HepG2 (cell line): ENCODE measurements around the gene TWNK. TPM values are rescaled to one million over a fixed set of nuclear protein-coding genes. Genes with fewer than 3 reads are reported as not detected.

Experiments
- ATAC-seq: fragments of 200-7000 bp; cut with Tn5 transposase; 3 replicates; pipeline ENCODE4 v1.9.1; 2020; ENCODE audit warnings: mild to moderate bottlenecking, moderate library complexity
- BruUV-seq: library from RNA; stranded (reverse); fragments of 400-500 nt; replicated peaks from 2 replicates; lab custom pipeline; 2021; lab: Mats Ljungman, UMichigan
- CTCF ChIA-PET: fragments of 300-600 bp; formaldehyde crosslinking; extraction: SDS; loops from one replicate; lab custom pipeline; 2021; ENCODE audit warnings: low total read pairs, inconsistent platforms, low intra/inter-chr PET ratio; lab: Yijun Ruan, JAX
- POLR2A ChIA-PET: fragments of 350-600 bp; sonication (Branson Sonifier 250); formaldehyde crosslinking; loops from one replicate; lab custom pipeline; 2020; ENCODE audit warnings: antibody characterized with exemption, inconsistent platforms; lab: Yijun Ruan, JAX
- DNase-seq: peaks from one replicate; pipeline ENCODE4 v3.0.0-alpha.2; 2015; ENCODE audit warnings: low spot score
- FAIRE-seq: peaks from 3 replicates; lab custom pipeline; 2011; peaks lifted over from hg19 to GRCh38; lab: Jason Lieb, UNC
- H2AFZ ChIP-seq: one replicate; pipeline ENCODE4 v1.6.1; 2011; ENCODE audit warnings: low read length, inconsistent platforms
- H3K27ac ChIP-seq: fragments of 300-600 bp; 3 replicates; pipeline ENCODE4 v1.8.0; 2011; ENCODE audit warnings: mixed run types, mild to moderate bottlenecking, mixed read lengths, low read length, inconsistent platforms; ENCODE audit not compliant: insufficient read depth; ENCODE audit errors: extremely low read length
- H3K27me3 ChIP-seq, 2 experiments: fragments of 200-600 bp in 1 of 2; 2 replicates in 1 of 2; 3 replicates in 1 of 2; pipeline versions ENCODE4 v1.6.0 to v1.8.0; 2011; ENCODE audit warnings: low read length in 2 of 2, mild to moderate bottlenecking in 2 of 2, moderate library complexity in 2 of 2, inconsistent platforms in 1 of 2; ENCODE audit not compliant: insufficient read depth in 2 of 2, control insufficient read depth in 1 of 2
- H3K36me3 ChIP-seq, 2 experiments: fragments of 200-600 bp in 1 of 2; replicated peaks in 1 of 2; 2 replicates in 1 of 2; 3 replicates in 1 of 2; pipeline versions ENCODE4 v1.5.1 to v1.8.0; 2011; ENCODE audit warnings: low read length in 2 of 2, inconsistent platforms in 1 of 2; ENCODE audit not compliant: insufficient read depth in 2 of 2, control insufficient read depth in 1 of 2
- H3K4me1 ChIP-seq: 2 replicates; pipeline ENCODE4 v1.5.1; 2012; ENCODE audit warnings: low read length, inconsistent platforms; ENCODE audit not compliant: insufficient read depth
- H3K4me2 ChIP-seq: 2 replicates; pipeline ENCODE4 v1.6.0; 2011; ENCODE audit warnings: low read depth, low read length, inconsistent platforms
- H3K4me3 ChIP-seq, 3 experiments: fragments of 200-600 bp in 1 of 3; sonication (generic), shearing (Covaris generic) in 1 of 3; replicated peaks in 1 of 3; 2 replicates each; pipeline ENCODE4 v1.5.1; 2011 to 2016; ENCODE audit warnings: low read length in 3 of 3, inconsistent platforms in 2 of 3, low read depth in 2 of 3, mild to moderate bottlenecking in 2 of 3, control low read depth in 1 of 3, mixed read lengths in 1 of 3; ENCODE audit not compliant: insufficient read depth in 1 of 3
- H3K79me2 ChIP-seq: one replicate; pipeline ENCODE4 v1.6.1; 2011; ENCODE audit warnings: low read length, inconsistent platforms; ENCODE audit not compliant: insufficient read depth
- H3K9ac ChIP-seq: 2 replicates; pipeline ENCODE4 v1.6.0; 2011; ENCODE audit warnings: mild to moderate bottlenecking, low read depth, low read length, inconsistent platforms; ENCODE audit not compliant: insufficient read depth
- H3K9me3 ChIP-seq: 2 replicates; pipeline ENCODE4 v1.5.1; 2012; ENCODE audit warnings: mild to moderate bottlenecking, low read length
- H4K20me1 ChIP-seq: 2 replicates; pipeline ENCODE4 v1.6.0; 2011; ENCODE audit warnings: inconsistent platforms, mild to moderate bottlenecking, low read length, moderate library complexity; ENCODE audit not compliant: insufficient read depth
- CSRNP1 ChIP-seq: sonication (generic); formaldehyde crosslinking; IDR thresholded peaks from 2 replicates; pipeline ENCODE4 v1.8.1; 2023; ENCODE audit warnings: mild to moderate bottlenecking, missing genetic modification reagents
- FOXO4 ChIP-seq: sonication (generic); formaldehyde crosslinking; conservative IDR thresholded peaks from 2 replicates; pipeline ENCODE4 v1.8.1; 2023; ENCODE audit warnings: missing genetic modification reagents
- GATAD1 ChIP-seq: IDR thresholded peaks from 2 replicates; pipeline ENCODE4 v1.6.1; 2016; ENCODE audit warnings: missing genetic modification reagents, missing compliant biosample characterization
- HMG20A ChIP-seq: IDR thresholded peaks from 2 replicates; pipeline ENCODE4 v1.6.1; 2016; ENCODE audit warnings: borderline replicate concordance
- JUN ChIP-seq: sonication (generic); formaldehyde crosslinking; IDR thresholded peaks from 2 replicates; pipeline ENCODE4 v1.4.0; 2020; ENCODE audit warnings: mild to moderate bottlenecking, missing genetic modification reagents
- MNT ChIP-seq: fragments of 450-650 bp; IDR thresholded peaks from 2 replicates; pipeline ENCODE4 v1.6.1; 2016
- SRF ChIP-seq: IDR thresholded peaks from 2 replicates; pipeline ENCODE4 v1.6.1; 2011; ENCODE audit warnings: mild to moderate bottlenecking, low read depth, low read length, moderate library complexity
- TCF12 ChIP-seq, 2 experiments: fragments of 450-650 bp in 1 of 2; sonication (generic) in 1 of 2; formaldehyde crosslinking in 1 of 2; IDR thresholded peaks; 2 replicates each; pipeline versions ENCODE4 v1.6.1 to v1.8.0; 2017 to 2022; ENCODE audit warnings: antibody characterized with exemption in 1 of 2, mild to moderate bottlenecking in 1 of 2, missing genetic modification reagents in 1 of 2, moderate library complexity in 1 of 2
- TMF1 ChIP-seq: sonication (generic); formaldehyde crosslinking; IDR thresholded peaks from 2 replicates; pipeline ENCODE4 v1.8.1; 2022; ENCODE audit warnings: low read depth, missing genetic modification reagents
- ZBTB3 ChIP-seq: sonication (generic); formaldehyde crosslinking; IDR thresholded peaks from 2 replicates; pipeline ENCODE4 v1.4.0; 2020; ENCODE audit warnings: low read depth, mild to moderate bottlenecking, moderate library complexity, missing genetic modification reagents, borderline replicate concordance
- ZNF282 ChIP-seq: fragments of 450-650 bp; IDR thresholded peaks from 2 replicates; pipeline ENCODE4 v1.6.1; 2018; ENCODE audit not compliant: partially characterized antibody
- ZNF670 ChIP-seq: sonication (generic); formaldehyde crosslinking; IDR thresholded peaks from 2 replicates; pipeline ENCODE4 v1.8.0; 2022; ENCODE audit warnings: mild to moderate bottlenecking, missing genetic modification reagents, borderline replicate concordance
- ZNF761 ChIP-seq: sonication (generic); formaldehyde crosslinking; conservative IDR thresholded peaks from 2 replicates; pipeline ENCODE4 v1.4.0; 2020; ENCODE audit warnings: mild to moderate bottlenecking, missing genetic modification reagents
- WGBS: methylation state at CpG from one replicate; pipeline ENCODE4 v1.1.6; 2017; ENCODE audit warnings: low lambda C conversion rate; 5-methylcytosine and 5-hydroxymethylcytosine counted together
- in situ Hi-C: cut with HindIII; loops from 2 replicates; pipeline ENCODE4 v1.10.0; 2017; ENCODE audit warnings: low pct_unique_long_range_greater_than_20kb; ENCODE audit not compliant: extremely low pct_ligation_motif_present
- intact Hi-C: fragments of 100-400 bp; cut with micrococcal nuclease; formaldehyde crosslinking; loops from one replicate; pipeline ENCODE4 v1.10.0; 2022; ENCODE audit not compliant: unreplicated experiment
- polyA plus RNA-seq, 8 experiments: library from polyadenylated mRNA; depleted of rRNA in 3 of 8; stranded (reverse) in 7 of 8; unstranded in 1 of 8; fragments of >200 nt; fragmentation: Illumina TruSeq in 4 of 8; extraction: Trizol in 4 of 8; gene quantifications; 2 replicates each; pipeline versions ENCODE4 v1.2.1 to v1.2.3, GENCODE V29; 2011 to 2016; ENCODE audit warnings: low read depth in 4 of 8, missing spikeins in 1 of 8, mixed read lengths in 1 of 8; ENCODE audit not compliant: insufficient read depth in 1 of 8
- total RNA-seq, 5 experiments: library from RNA; depleted of rRNA; stranded (reverse); fragments of >200 nt; fragmentation: Illumina TruSeq; extraction: Trizol; gene quantifications; 2 replicates each; pipeline ENCODE4 v1.2.3, GENCODE V29; 2016; ENCODE audit warnings: low read depth in 1 of 5

The TWNK gene
- total and polyA plus RNA-seq, 2 of the 13 experiments (the other 11 are each of a cell fraction or from before 2014, with no cell fraction given), result 10.7 to 16.5 TPM

GRCh38 chr10:101000915-101001658 is 13.7 kb downstream of the TWNK start:
- H3K27ac ChIP-seq, result peak overlapping the region; percentile 81
- ChIA-PET CTCF (interaction anchor here (8.5 kb wide), 1 partner anchor 12 kb away, joined by 240 read pairs; no protein-coding TSS in a partner anchor), POLR2A (interaction anchor here (1.6 to 23.0 kb wide), 3 partner anchors 8 to 32 kb away, joined by 5 to 277 read pairs (median 124); partner anchors contain the start of gene SEMA4G)
- H3K4me3 ChIP-seq, result peak overlapping the region; percentile 91 to 99 (median 98); a peak in 5 of 6 replicates
- TSS peak; percentile 47 for BruUV-seq
- DNase-seq (no peak), FAIRE-seq (peak; percentile 15), ATAC-seq (no peak)
- H3K79me2 ChIP-seq, result peaks cover 32% of the 10 kb centered on the region
- H3K36me3 ChIP-seq, result peaks cover 13 to 34% of the 10 kb centered on the region in 2 experiments; a peak in 4 of 5 replicates
- peak overlapping the region; percentile 90 for H3K4me2 ChIP-seq
- H3K27me3 ChIP-seq, result no peaks in the 10 kb centered on the region; a peak in 1 of 5 replicates
- 79% methylated on average over 10 of the region's 12 CpGs for WGBS
- TF ChIP-seq JUN (CRISPR knock-in tag) (no peak), FOXO4 (0 out of 2 replicates have a peak, but pooled peaks have one; percentile 23), MNT (no peak), HMG20A (CRISPR knock-in tag) (no peak), ZBTB3 (no peak), GATAD1 (CRISPR knock-in tag) (no peak), ZNF670 (CRISPR knock-in tag) (no peak), TCF12 (IDR thresholded peaks at IDR 0.05) (no peak), TCF12 (CRISPR knock-in tag; IDR thresholded peaks at IDR 0.05) (no peak), ZNF282 (no peak), ZNF761 (CRISPR knock-in tag) (0 out of 2 replicates have a peak, but pooled peaks have one; percentile 41), TMF1 (CRISPR knock-in tag) (no peak), CSRNP1 (CRISPR knock-in tag) (0 out of 2 replicates have a peak, but pooled peaks have one; percentile 24), SRF (no peak)
- H3K9me3 ChIP-seq, result no peaks in the 10 kb centered on the region
- peaks cover 30% of the 10 kb centered on the region for H3K4me1 ChIP-seq
- intact Hi-C loops, result no loop called here
- peak overlapping the region; percentile 95 for H3K9ac ChIP-seq
- in situ Hi-C loops, result no loop called here
- no peak overlapping the region for H2AFZ ChIP-seq
- no peaks in the 10 kb centered on the region; the same call in 1 of the 2 replicates for H4K20me1 ChIP-seq
